T47D (cell line): Measurements from ENCODE around the gene FBXO8.

Experiments used
- DNase-seq, 2 experiments: peaks; one replicate each; pipeline versions ENCODE4 v3.0.0 to v3.0.0-alpha.2; 2011 to 2012; ENCODE audit warnings: low read depth in 1 of 2, low spot score in 1 of 2
- JUND ChIP-seq: IDR thresholded peaks from 2 replicates; pipeline ENCODE4 v1.6.1; 2012; ENCODE audit warnings: low read depth
- in situ Hi-C: cut with HindIII; loops from 2 replicates; pipeline ENCODE4 v1.10.0; 2016; ENCODE audit warnings: low sequenced_read_pairs, low pct_unique_long_range_greater_than_20kb

The FBXO8 gene

GRCh38 chr4:174224550-174224949 is 58.9 kb downstream of the FBXO8 start:
- no peak for TF ChIP-seq JUND
- DNase-seq, result no peak
- in situ Hi-C loops, result no loop called here

GRCh38 chr4:174222266-174222872 is 61.1 kb downstream of the FBXO8 start:
- in situ Hi-C loops, result no loop called here
- no peak for TF ChIP-seq JUND
- peak in 1 of 2 experiments; percentile 32 for DNase-seq

GRCh38 chr4:174218127-174218790 is 65.2 kb downstream of the FBXO8 start:
- TF ChIP-seq JUND, result no peak
- DNase-seq, result no peak
- in situ Hi-C loops, result no loop called here

- in situ Hi-C loops, result no loop called here
- DNase-seq, result no peak
- no peak for TF ChIP-seq JUND
These were observed 66.0 kb downstream of the FBXO8 start for GRCh38 chr4:174217273-174218126.

- DNase-seq, result no peak
- no peak for TF ChIP-seq JUND
- in situ Hi-C loops, result no loop called here
These were observed 66.6 kb downstream of the FBXO8 start for GRCh38 chr4:174216799-174217272.

- no peak for DNase-seq
- TF ChIP-seq JUND, result no peak
- in situ Hi-C loops, result no loop called here
These were observed 67.3 kb downstream of the FBXO8 start for GRCh38 chr4:174215961-174216680.

- TF ChIP-seq JUND, result no peak
- no peak for DNase-seq
- in situ Hi-C loops, result no loop called here
These were observed 68.4 kb downstream of the FBXO8 start for GRCh38 chr4:174215057-174215456.

GRCh38 chr4:174214101-174214878 is 69.2 kb downstream of the FBXO8 start:
- TF ChIP-seq JUND, result no peak
- DNase-seq, result no peak
- in situ Hi-C loops, result no loop called here

- no peak for TF ChIP-seq JUND
- in situ Hi-C loops, result no loop called here
- no peak for DNase-seq
These were observed 69.8 kb downstream of the FBXO8 start for GRCh38 chr4:174213731-174214100.

- DNase-seq, result no peak
- no peak for TF ChIP-seq JUND
- in situ Hi-C loops, result no loop called here
These were observed 71.4 kb downstream of the FBXO8 start for GRCh38 chr4:174212061-174212460.

- in situ Hi-C loops, result no loop called here
- TF ChIP-seq JUND, result no peak
- DNase-seq, result no peak
These were observed 71.8 kb downstream of the FBXO8 start for GRCh38 chr4:174211622-174212044.
